WI38 (cell line): ENCODE measurements around the gene JPH2.
"Not testable (repeated sequence)": the region's sequence is repeated elsewhere in the genome, so short reads cannot be mapped to it uniquely, and the experiment has no call there.

Experiments
- H3K4me3 ChIP-seq: 2 replicates; pipeline ENCODE4 v1.5.1; 2011; ENCODE audit warnings: low read depth, mild to moderate bottlenecking, control low read depth, low read length
- TF ChIP-seq, protein P1 (sequence below): IDR thresholded peaks from 2 replicates; pipeline ENCODE4 v1.5.1; 2012; ENCODE audit warnings: low read depth, mild to moderate bottlenecking, control low read depth, low read length

JPH2 gene

DNA sequence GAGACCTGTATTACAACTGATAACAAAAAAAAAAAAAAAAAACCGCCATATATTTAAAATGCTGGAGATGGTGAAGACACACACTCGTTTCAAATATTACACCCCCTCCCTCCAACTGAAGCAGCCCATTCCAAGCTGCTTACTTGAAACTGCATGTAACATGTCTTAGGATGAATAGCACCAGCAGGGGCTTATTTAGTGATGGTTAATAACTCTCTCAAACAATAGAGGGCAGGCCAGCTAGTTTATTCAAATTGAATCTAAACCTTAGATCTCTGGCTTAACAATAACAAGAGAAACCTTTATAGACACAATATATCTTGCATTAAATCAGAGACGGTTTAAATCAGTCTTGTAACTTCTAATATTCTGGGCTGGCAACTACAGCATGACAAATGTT is 9.3 kb upstream of the JPH2 start:
- TF ChIP-seq, protein P1, sequence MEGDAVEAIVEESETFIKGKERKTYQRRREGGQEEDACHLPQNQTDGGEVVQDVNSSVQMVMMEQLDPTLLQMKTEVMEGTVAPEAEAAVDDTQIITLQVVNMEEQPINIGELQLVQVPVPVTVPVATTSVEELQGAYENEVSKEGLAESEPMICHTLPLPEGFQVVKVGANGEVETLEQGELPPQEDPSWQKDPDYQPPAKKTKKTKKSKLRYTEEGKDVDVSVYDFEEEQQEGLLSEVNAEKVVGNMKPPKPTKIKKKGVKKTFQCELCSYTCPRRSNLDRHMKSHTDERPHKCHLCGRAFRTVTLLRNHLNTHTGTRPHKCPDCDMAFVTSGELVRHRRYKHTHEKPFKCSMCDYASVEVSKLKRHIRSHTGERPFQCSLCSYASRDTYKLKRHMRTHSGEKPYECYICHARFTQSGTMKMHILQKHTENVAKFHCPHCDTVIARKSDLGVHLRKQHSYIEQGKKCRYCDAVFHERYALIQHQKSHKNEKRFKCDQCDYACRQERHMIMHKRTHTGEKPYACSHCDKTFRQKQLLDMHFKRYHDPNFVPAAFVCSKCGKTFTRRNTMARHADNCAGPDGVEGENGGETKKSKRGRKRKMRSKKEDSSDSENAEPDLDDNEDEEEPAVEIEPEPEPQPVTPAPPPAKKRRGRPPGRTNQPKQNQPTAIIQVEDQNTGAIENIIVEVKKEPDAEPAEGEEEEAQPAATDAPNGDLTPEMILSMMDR = no peak
- H3K4me3 ChIP-seq = no peak overlapping the region

DNA sequence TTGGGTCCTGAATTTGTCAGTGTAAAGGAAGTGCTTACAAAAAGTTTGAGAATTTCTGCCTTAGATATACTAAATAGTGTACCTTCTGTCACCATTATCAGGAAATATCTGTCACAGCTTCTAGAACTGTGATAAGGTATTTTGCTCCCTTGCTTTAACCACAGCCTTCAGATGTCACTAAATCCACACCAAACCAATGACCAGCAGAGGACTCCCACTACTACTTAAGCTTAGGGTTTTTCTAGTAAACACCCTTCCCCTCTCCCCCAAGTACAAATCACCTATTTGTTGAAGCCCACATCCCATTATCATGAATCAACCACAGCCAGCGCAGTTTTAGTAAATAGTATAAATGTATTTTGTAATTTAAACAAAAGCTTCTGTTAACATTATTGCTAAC is 8.6 kb upstream of the JPH2 start:
- TF ChIP-seq, protein P1 = no peak
- H3K4me3 ChIP-seq = no peak overlapping the region

DNA sequence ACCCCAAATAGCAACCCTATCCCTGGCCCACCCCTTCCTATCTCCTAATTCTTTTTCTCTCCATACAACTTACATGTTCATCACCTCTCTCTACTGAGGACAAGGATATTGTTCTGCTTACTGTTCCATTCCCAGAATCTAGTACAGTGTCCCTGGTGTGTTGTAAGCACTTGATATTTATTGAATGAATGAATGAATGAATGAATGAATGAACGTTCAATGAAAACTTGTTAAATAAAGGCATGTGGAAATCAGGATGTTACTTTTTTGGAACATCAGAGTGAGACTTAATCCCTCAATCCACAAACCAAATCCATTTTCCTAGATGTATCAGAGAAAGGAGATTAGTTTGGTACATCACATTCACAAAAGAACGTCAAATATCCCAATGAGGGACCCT is 6.8 kb upstream of the JPH2 start:
- no peak overlapping the region for H3K4me3 ChIP-seq

DNA sequence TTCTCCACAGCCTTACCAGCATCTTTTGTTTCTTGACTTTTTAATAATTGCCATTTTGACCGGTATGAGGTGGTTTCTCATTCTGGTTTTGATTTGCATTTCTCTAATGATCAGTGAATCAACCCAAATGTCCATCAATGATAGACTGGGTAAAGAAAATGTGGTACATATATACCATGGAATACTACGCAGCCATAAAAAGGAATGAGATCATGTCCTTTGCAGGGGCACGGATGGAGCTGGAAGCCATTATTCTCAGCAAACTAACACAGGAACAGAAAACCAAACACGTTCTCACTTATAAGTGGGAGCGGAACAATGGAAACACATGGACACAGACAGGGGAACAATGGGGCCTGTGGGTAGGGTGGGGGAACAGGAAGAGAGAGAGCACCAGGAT is 4.7 kb upstream of the JPH2 start:
- not testable (repeated sequence) for H3K4me3 ChIP-seq

More for the DNA sequence above, 6.8 kb upstream of the JPH2 start:
- TF ChIP-seq, protein P1 = no peak

DNA sequence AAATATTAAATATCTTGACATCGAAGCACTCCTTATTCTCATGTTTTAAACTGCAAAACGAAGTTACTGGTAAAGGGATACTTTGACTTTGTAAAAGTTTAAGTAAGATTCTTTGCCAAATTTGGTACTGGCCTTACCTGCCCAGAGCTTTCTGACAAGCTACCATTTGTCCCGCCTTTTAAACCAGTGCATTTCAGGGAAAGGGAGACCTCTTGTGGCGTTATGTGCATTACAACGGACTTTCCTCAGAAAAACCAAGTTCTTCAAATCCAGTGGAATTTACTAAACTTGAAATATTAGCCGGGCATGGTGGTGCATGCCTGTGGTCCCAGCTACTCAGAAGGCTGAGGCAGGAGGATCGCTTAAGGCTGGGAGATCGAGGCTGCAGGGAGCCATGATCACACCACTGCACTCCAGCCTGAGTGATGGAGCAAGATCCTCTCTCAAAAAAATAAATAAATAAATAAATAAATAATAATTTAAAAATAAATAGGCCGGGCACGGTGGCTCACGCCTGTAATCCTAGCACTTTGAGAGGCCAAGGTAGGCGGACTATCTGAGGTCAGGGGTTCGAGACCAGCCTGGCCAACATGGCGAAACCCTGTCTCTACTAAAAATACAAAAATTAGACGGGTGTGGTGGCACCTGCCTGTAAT is 3.3 kb upstream of the JPH2 start:
- TF ChIP-seq, protein P1 = peak; percentile 71
- not testable (repeated sequence) for H3K4me3 ChIP-seq

DNA sequence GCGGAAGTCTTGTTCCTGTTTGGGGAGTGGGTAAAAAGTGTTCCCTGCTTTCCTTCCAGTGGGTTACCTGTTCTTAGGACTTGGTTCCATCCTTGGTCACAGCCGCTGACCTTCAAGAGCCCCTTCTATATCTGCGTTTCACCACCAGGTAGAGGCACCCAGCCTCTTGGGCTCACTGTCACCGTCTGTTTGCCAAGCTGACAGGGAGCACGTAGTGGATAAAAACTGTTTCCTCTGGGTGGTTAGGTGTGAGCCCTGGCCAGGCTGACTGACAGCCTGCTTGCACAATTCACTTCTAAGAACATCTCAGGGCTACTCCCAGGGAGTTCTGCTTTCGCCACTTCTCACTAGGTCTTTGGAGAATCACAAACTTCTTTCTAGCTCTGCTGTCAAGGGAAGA is 1.8 kb upstream of the JPH2 start:
- H3K4me3 ChIP-seq = no peak overlapping the region
- TF ChIP-seq, protein P1 = no peak

DNA sequence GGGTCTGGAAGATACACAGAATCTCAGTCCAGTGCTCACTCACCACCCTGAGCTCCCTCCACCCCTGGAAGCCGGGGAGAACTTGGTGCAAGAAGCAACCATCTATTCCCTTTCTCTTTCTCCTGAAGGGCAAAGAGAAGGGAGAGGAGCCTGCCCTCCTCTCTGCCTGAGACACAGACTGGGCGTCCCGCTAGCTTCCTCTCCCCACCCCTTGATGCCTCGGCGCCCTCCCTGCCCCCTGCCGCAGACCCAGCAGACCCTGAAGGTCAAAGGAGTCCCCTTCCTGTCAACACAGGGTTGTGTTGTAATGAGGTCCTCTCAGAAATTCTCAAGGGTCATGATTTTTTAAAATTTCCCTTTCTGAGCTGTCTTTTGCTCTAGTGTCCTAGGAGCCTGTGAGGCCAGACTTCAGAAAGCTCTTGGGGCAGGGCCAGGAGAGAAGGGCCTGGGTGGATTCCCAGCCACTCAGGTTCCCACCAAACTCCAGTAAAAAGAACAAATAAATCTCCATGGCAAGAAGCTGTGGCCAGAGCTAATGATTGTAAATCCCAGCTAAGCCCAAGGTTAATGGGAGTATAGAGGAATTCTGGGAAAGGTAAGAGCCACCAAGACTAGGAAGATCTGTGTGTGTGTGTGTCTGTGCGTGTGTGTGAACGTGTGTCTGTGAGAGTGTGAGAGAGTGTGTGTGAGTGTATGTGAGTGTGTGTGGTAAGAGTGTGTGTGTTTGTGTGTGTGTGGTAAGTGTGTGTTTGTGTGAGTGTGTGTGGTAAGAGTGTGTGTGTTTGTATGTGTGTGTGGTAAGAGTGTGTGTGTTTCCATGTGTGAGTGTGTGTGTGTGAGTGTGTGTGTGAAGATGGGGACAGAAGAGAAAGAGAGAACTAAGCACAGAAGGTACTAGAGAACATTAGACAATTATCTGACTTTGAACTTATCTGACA is 1.1 kb upstream of the JPH2 start:
- H3K4me3 ChIP-seq = peak overlapping the region; percentile 62
- TF ChIP-seq, protein P1 = no peak
